CD4-positive, alpha-beta T cell (primary cell): ENCODE measurements around the gene NLRP7. TPM values are rescaled to one million over a fixed set of nuclear protein-coding genes. Genes with fewer than 3 reads are reported as not detected.

ENCODE experiments used
- ATAC-seq: fragments of 200-7000 bp; cut with Tn5 transposase; one replicate; pipeline ENCODE4 v1.10.0; 2022; ENCODE audit warnings: mild to moderate bottlenecking; ENCODE audit not compliant: poor library complexity
- CTCF ChIA-PET: fragments of 350-600 bp; sonication (Branson Sonifier 250); formaldehyde crosslinking; loops from one replicate; lab custom pipeline; 2021; ENCODE audit warnings: antibody characterized with exemption, inconsistent platforms; lab: Charles Lee
- POLR2A ChIA-PET: fragments of 350-600 bp; sonication (Branson Sonifier 250); formaldehyde crosslinking; loops from one replicate; lab custom pipeline; 2021; ENCODE audit warnings: antibody characterized with exemption, inconsistent platforms; lab: Charles Lee
- DNase-seq, 14 experiments: peaks; one replicate each; pipeline ENCODE4 v3.0.0-alpha.2; 2013 to 2020; ENCODE audit warnings: mixed read lengths in 2 of 14
- H3K27ac ChIP-seq, 2 donors: one replicate each; pipeline versions ENCODE4 v1.5.1 to v1.7.0; 2013; ENCODE audit warnings: low read length in 2 of 2, low read depth in 1 of 2, mild to moderate bottlenecking in 1 of 2
- H3K27me3 ChIP-seq, 2 experiments: 1 replicate in 1 of 2; 2 replicates in 1 of 2; pipeline versions ENCODE4 v1.6.1 to v1.7.0; 2013; ENCODE audit warnings: low read length in 2 of 2, control low read depth in 1 of 2, mild to moderate bottlenecking in 1 of 2, moderate library complexity in 1 of 2; ENCODE audit not compliant: insufficient read depth in 2 of 2, control insufficient read depth in 1 of 2
- H3K36me3 ChIP-seq: one replicate; pipeline ENCODE4 v1.6.1; 2013; ENCODE audit warnings: low read length, control low read depth; ENCODE audit not compliant: insufficient read depth
- H3K4me1 ChIP-seq: one replicate; pipeline ENCODE4 v1.6.1; 2013; ENCODE audit warnings: low read length, control low read depth; ENCODE audit not compliant: insufficient read depth
- H3K4me3 ChIP-seq: one replicate; pipeline ENCODE4 v1.5.1; 2013; ENCODE audit warnings: mild to moderate bottlenecking, low read length, moderate library complexity
- H3K9me3 ChIP-seq, 2 experiments: 1 replicate in 1 of 2; 2 replicates in 1 of 2; pipeline versions ENCODE4 v1.6.1 to v1.7.0; 2013; ENCODE audit warnings: low read length in 2 of 2, mild to moderate bottlenecking in 2 of 2, control low read depth in 1 of 2, moderate library complexity in 1 of 2; ENCODE audit not compliant: control insufficient read depth in 1 of 2, insufficient read depth in 1 of 2
- H3K27ac Mint-ChIP-seq: one replicate; pipeline ENCODE4 v1.8.0; 2020; ENCODE audit warnings: mixed read lengths
- H3K27me3 Mint-ChIP-seq: one replicate; pipeline ENCODE4 v1.8.0; 2021; ENCODE audit warnings: mixed read lengths
- H3K36me3 Mint-ChIP-seq: one replicate; pipeline ENCODE4 v1.8.0; 2021; ENCODE audit warnings: low read depth, mixed read lengths
- H3K4me1 Mint-ChIP-seq: one replicate; pipeline ENCODE4 v1.8.0; 2021; ENCODE audit warnings: low read depth, mixed read lengths
- H3K4me3 Mint-ChIP-seq: one replicate; pipeline ENCODE4 v1.8.0; 2020; ENCODE audit warnings: mild to moderate bottlenecking, mixed read lengths
- H3K9me3 Mint-ChIP-seq: one replicate; pipeline ENCODE4 v1.8.0; 2020; ENCODE audit warnings: mixed read lengths
- intact Hi-C, 2 experiments: fragments of 100-400 bp; cut with DNase I in 1 of 2; cut with micrococcal nuclease in 1 of 2; formaldehyde crosslinking; loops; one replicate each; pipeline versions ENCODE4 v1.15.1 to v1.9.0; 2023 to 2025; cut with DNase I, micrococcal nuclease
- total RNA-seq, 174 experiments: library from RNA in 2 of 174; stranded (reverse) in 2 of 174; gene quantifications; one replicate each; pipeline ENCODE4 v1.2.3 and lab custom pipeline; 2021 to 2026
- TF ChIP-seq, protein P1 (sequence below): fragments of 200-600 bp; IDR thresholded peaks from one replicate; pipeline ENCODE4 v1.8.0; 2022; ENCODE audit warnings: antibody characterized with exemption, mild to moderate bottlenecking

The NLRP7 gene
- total RNA-seq, 2 experiments from 2014 or later = not detected

GRCh38 chr19:54873990-54874389 is 73.3 kb downstream of the NLRP7 start, which contains the start of gene FCAR:
Gene FCAR, plus strand, starts transcription at chr19:54874235. Its CDS starts 55 bp downstream, at chr19:54874290.
- peak within 1 kb of the TSS; percentile 12 for H3K4me3 ChIP-seq
- intact Hi-C loops = no loop called here

More at GRCh38 chr19:54873990-54874389, 73.3 kb downstream of the NLRP7 start, which contains the start of gene FCAR:
- ChIA-PET CTCF (no interaction called here), POLR2A (no interaction called here)
- no peak within 1 kb of the TSS for H3K27ac ChIP-seq
- H3K9me3 ChIP-seq = no peaks in the 10 kb centered on the region
- H3K36me3 Mint-ChIP-seq = no peaks in the 10 kb centered on the region
- ATAC-seq (no peak), DNase-seq (peak in 2 of 14 experiments; percentile 60 to 66)
- H3K4me3 Mint-ChIP-seq = no peak within 1 kb of the TSS
- H3K27me3 ChIP-seq = no peaks in the 10 kb centered on the region
- no peak within 1 kb of the TSS for H3K27ac Mint-ChIP-seq
- H3K9me3 Mint-ChIP-seq = no peaks in the 10 kb centered on the region
- peaks cover 20% of the 10 kb centered on the region for H3K27me3 Mint-ChIP-seq
- H3K36me3 ChIP-seq = no peaks in the 10 kb centered on the region
- no peaks in the 10 kb centered on the region for H3K4me1 Mint-ChIP-seq
- H3K4me1 ChIP-seq = no peaks in the 10 kb centered on the region
- TF ChIP-seq, protein P1, sequence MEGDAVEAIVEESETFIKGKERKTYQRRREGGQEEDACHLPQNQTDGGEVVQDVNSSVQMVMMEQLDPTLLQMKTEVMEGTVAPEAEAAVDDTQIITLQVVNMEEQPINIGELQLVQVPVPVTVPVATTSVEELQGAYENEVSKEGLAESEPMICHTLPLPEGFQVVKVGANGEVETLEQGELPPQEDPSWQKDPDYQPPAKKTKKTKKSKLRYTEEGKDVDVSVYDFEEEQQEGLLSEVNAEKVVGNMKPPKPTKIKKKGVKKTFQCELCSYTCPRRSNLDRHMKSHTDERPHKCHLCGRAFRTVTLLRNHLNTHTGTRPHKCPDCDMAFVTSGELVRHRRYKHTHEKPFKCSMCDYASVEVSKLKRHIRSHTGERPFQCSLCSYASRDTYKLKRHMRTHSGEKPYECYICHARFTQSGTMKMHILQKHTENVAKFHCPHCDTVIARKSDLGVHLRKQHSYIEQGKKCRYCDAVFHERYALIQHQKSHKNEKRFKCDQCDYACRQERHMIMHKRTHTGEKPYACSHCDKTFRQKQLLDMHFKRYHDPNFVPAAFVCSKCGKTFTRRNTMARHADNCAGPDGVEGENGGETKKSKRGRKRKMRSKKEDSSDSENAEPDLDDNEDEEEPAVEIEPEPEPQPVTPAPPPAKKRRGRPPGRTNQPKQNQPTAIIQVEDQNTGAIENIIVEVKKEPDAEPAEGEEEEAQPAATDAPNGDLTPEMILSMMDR = no peak

Other genes starting within 250 kb of the NLRP7 start
- gene KIR3DL3, start 223.1 kb downstream of the NLRP7 start, total RNA-seq = not detected
- gene KIR2DL3, start 209.0 kb downstream of the NLRP7 start, total RNA-seq = not detected
- gene KIR2DL1, start 177.7 kb downstream of the NLRP7 start, total RNA-seq = not detected
- not detected for gene KIR2DL4, start 143.9 kb downstream of the NLRP7 start, total RNA-seq
- gene KIR3DL1, start 131.1 kb downstream of the NLRP7 start, total RNA-seq = not detected
- under 1 TPM; 0.14 to 0.27 TPM for gene KIR2DS4, start 114.9 kb downstream of the NLRP7 start, total RNA-seq
- 1 to 10 TPM; 1.4 to 1.6 TPM for gene KIR3DL2, start 97.1 kb downstream of the NLRP7 start, total RNA-seq
- 1 to 10 TPM in 1 of 2 experiments, under 1 TPM in 1; 0.96 to 1.4 TPM for gene FCAR, start 73.3 kb downstream of the NLRP7 start, total RNA-seq
- gene NCR1, start 41.4 kb downstream of the NLRP7 start, total RNA-seq = not detected
- gene NLRP2, start 18.8 kb upstream of the NLRP7 start, total RNA-seq = 1 to 10 TPM; 6.5 to 8.1 TPM
- gene GP6, start 90.7 kb upstream of the NLRP7 start, total RNA-seq = under 1 TPM; 0.38 to 0.47 TPM
- gene RDH13, start 115.6 kb upstream of the NLRP7 start, total RNA-seq = 1 to 10 TPM; 7.4 to 8.8 TPM
- 1 to 10 TPM; 2.0 to 2.2 TPM for gene EPS8L1, start 128.3 kb upstream of the NLRP7 start, total RNA-seq
- gene PPP1R12C, start 170.1 kb upstream of the NLRP7 start, total RNA-seq = 100 to 1,000 TPM; 123 to 136 TPM
- gene TNNT1, start 201.7 kb upstream of the NLRP7 start, total RNA-seq = not detected
- not detected for gene TNNI3, start 210.2 kb upstream of the NLRP7 start, total RNA-seq
- gene DNAAF3, start 219.1 kb upstream of the NLRP7 start, total RNA-seq = not detected
- under 1 TPM; 0.41 to 0.56 TPM for gene SYT5, start 232.8 kb upstream of the NLRP7 start, total RNA-seq